Tibial nerve (tissue), 4 donors: ENCODE data around the gene CIAO2B. TPM values are rescaled to one million over a fixed set of nuclear protein-coding genes. Genes with fewer than 3 reads are reported as not detected.
"Not testable (repeated sequence)": the region's sequence is repeated elsewhere in the genome, so short reads cannot be mapped to it uniquely, and the experiment has no call there.

Experiments
- DNase-seq, 2 donors: peaks; one replicate each; pipeline ENCODE4 v3.0.0-alpha.2; 2019; ENCODE audit warnings: low spot score in 2 of 2
- H3K27ac ChIP-seq, 4 donors: fragments of 200-600 bp; sonication (generic) in 3 of 4; one replicate each; pipeline ENCODE4 v1.5.1; 2017 to 2019; ENCODE audit warnings: mild to moderate bottlenecking in 1 of 4
- H3K27me3 ChIP-seq, 2 donors: fragments of 200-600 bp; sonication (generic) in 1 of 2; one replicate each; pipeline versions ENCODE4 v1.5.1 to v1.6.0; 2017 to 2019
- H3K36me3 ChIP-seq, 3 donors: fragments of 200-600 bp; sonication (generic); one replicate each; pipeline ENCODE4 v1.5.1; 2018 to 2019
- H3K4me1 ChIP-seq, 4 donors: fragments of 200-600 bp; sonication (generic) in 3 of 4; one replicate each; pipeline ENCODE4 v1.5.1; 2017 to 2019
- H3K4me3 ChIP-seq, 4 donors: fragments of 200-600 bp; sonication (generic) in 3 of 4; one replicate each; pipeline ENCODE4 v1.5.1; 2017 to 2019; ENCODE audit warnings: mild to moderate bottlenecking in 1 of 4, moderate library complexity in 1 of 4
- H3K9me3 ChIP-seq, 4 donors: fragments of 200-600 bp; sonication (generic) in 3 of 4; one replicate each; pipeline ENCODE4 v1.5.1; 2017 to 2019
- CTCF ChIP-seq, 5 experiments: fragments of 200-600 bp in 3 of 5; fragments of 450-650 bp in 2 of 5; sonication (generic) in 3 of 5; IDR thresholded peaks; one replicate each; pipeline ENCODE4 v1.5.1; 2016 to 2019; ENCODE audit warnings: antibody characterized with exemption in 5 of 5, mild to moderate bottlenecking in 3 of 5, moderate library complexity in 2 of 5
- EP300 ChIP-seq, 2 donors: sonication (generic); formaldehyde crosslinking; IDR thresholded peaks; one replicate each; pipeline ENCODE4 v1.6.1; 2017; ENCODE audit warnings: antibody characterized with exemption in 2 of 2, mild to moderate bottlenecking in 1 of 2
- POLR2A ChIP-seq, 2 donors: fragments of 450-650 bp; IDR thresholded peaks; one replicate each; pipeline ENCODE4 v1.6.1; 2017; ENCODE audit warnings: antibody characterized with exemption in 2 of 2, mild to moderate bottlenecking in 2 of 2, moderate library complexity in 2 of 2
- WGBS, 2 donors: methylation state at CpG; one replicate each; pipeline ENCODE4 v1.1.5; 2018; 5-methylcytosine and 5-hydroxymethylcytosine counted together
- total RNA-seq, 4 donors: library from RNA; depleted of rRNA; stranded (reverse); fragments of >200 nt; gene quantifications; one replicate each; pipeline ENCODE4 v1.1.0, GENCODE V29; 2016

CIAO2B gene
- total RNA-seq, 4 donors from 2014 or later: 57.1 to 111 (median 89.9) TPM

GRCh38 chr16:66961065-66961744, 27.0 kb upstream of the CIAO2B start, which contains the start of gene CES3:
CES3 (plus strand) TSS chr16:66961266; CDS start chr16:66961308, 42 bp downstream.
- TF ChIP-seq CTCF (IDR thresholded peaks at IDR 0.05) (peak; percentile 35 to 52 (median 41)), POLR2A (IDR thresholded peaks at IDR 0.05) (no peak), EP300 (IDR thresholded peaks at IDR 0.05) (no peak)
- Histone ChIP-seq H3K27me3 (no peaks in the 10 kb centered on the region), H3K4me3 (no peak within 1 kb of the TSS), H3K36me3 (no peaks in the 10 kb centered on the region), H3K4me1 (no peaks in the 10 kb centered on the region), H3K27ac (peak within 1 kb of the TSS in 1 of 4 donors; percentile 9), H3K9me3 (no peaks in the 10 kb centered on the region)
- peak in 1 of 2 donors; percentile 21 for DNase-seq
- WGBS, 2 donors: 55 to 67% methylated on average over 16 of the region's 16 CpGs

GRCh38 chr16:66960270-66960669, 26.1 kb upstream of the CIAO2B start:
- 84 to 97% methylated on average over 1 of the region's 1 CpG for WGBS, 2 donors
- TF ChIP-seq EP300 (IDR thresholded peaks at IDR 0.05) (no peak), CTCF (IDR thresholded peaks at IDR 0.05) (no peak), POLR2A (IDR thresholded peaks at IDR 0.05) (no peak)
- no peak overlapping the region for H3K27ac ChIP-seq

GRCh38 chr16:66959704-66960161, 25.5 kb upstream of the CIAO2B start:
- WGBS, 2 donors: 55 to 61% methylated on average over 5 of the region's 5 CpGs
- no peak overlapping the region for H3K27ac ChIP-seq
- no peaks in the 10 kb centered on the region for H3K27me3 ChIP-seq
- no peak for DNase-seq
- no peaks in the 10 kb centered on the region for H3K4me1 ChIP-seq
- TF ChIP-seq CTCF (IDR thresholded peaks at IDR 0.05) (no peak), EP300 (IDR thresholded peaks at IDR 0.05) (peak in 1 of 2 donors; percentile 51)
- H3K9me3 ChIP-seq: no peaks in the 10 kb centered on the region
- H3K36me3 ChIP-seq: no peaks in the 10 kb centered on the region
- no peak overlapping the region for H3K4me3 ChIP-seq

More at GRCh38 chr16:66960270-66960669, 26.1 kb upstream of the CIAO2B start:
- H3K4me1 ChIP-seq: no peaks in the 10 kb centered on the region
- no peaks in the 10 kb centered on the region for H3K9me3 ChIP-seq
- no peaks in the 10 kb centered on the region for H3K27me3 ChIP-seq
- DNase-seq: no peak
- H3K36me3 ChIP-seq: no peaks in the 10 kb centered on the region
- H3K4me3 ChIP-seq: no peak overlapping the region

GRCh38 chr16:66958857-66959703, 24.9 kb upstream of the CIAO2B start:
- DNase-seq: no peak
- no peaks in the 10 kb centered on the region for H3K4me1 ChIP-seq
- TF ChIP-seq POLR2A (IDR thresholded peaks at IDR 0.05): no peak
- TF ChIP-seq EP300 (IDR thresholded peaks at IDR 0.05): no peak
- no peak for TF ChIP-seq CTCF (IDR thresholded peaks at IDR 0.05)
- 65 to 75% methylated on average over 7 of the region's 7 CpGs for WGBS, 2 donors
- H3K27ac ChIP-seq: no peak overlapping the region
- H3K36me3 ChIP-seq: no peaks in the 10 kb centered on the region
- no peaks in the 10 kb centered on the region for H3K27me3 ChIP-seq
- no peaks in the 10 kb centered on the region for H3K9me3 ChIP-seq
- H3K4me3 ChIP-seq: no peak overlapping the region

GRCh38 chr16:66956154-66956457, 21.9 kb upstream of the CIAO2B start:
- H3K9me3 ChIP-seq, H3K4me3 ChIP-seq, H3K27me3 ChIP-seq, H3K4me1 ChIP-seq, H3K27ac ChIP-seq, DNase-seq, H3K36me3 ChIP-seq: not testable (repeated sequence)
- WGBS, 2 donors: 64 to 65% methylated on average over 1 of the region's 1 CpG

GRCh38 chr16:66955363-66956153, 21.4 kb upstream of the CIAO2B start:
- DNase-seq, H3K36me3 ChIP-seq, H3K4me3 ChIP-seq, H3K27ac ChIP-seq, H3K27me3 ChIP-seq, H3K9me3 ChIP-seq, H3K4me1 ChIP-seq: not testable (repeated sequence)
- 51 to 62% methylated on average over 17 of the region's 17 CpGs for whole genome bisulfite sequencing, 2 donors
